GM19043 (cell line): ENCODE results near the gene PLIN4.
"Not testable (repeated sequence)": the region's sequence is repeated elsewhere in the genome, so short reads cannot be mapped to it uniquely, and the experiment has no call there.

ENCODE experiments used
- ATAC-seq: cut with Tn5 transposase; IDR thresholded peaks from one replicate; pipeline ENCODE4 v1.9.1; 2021; ENCODE audit warnings: low read depth; ENCODE audit not compliant: unreplicated experiment

The PLIN4 gene

GRCh38 chr19:4529924-4530522, 11.7 kb upstream of the PLIN4 start:
- no peak for ATAC-seq

GRCh38 chr19:4528843-4529242, 10.6 kb upstream of the PLIN4 start:
- no peak for ATAC-seq

DNA sequence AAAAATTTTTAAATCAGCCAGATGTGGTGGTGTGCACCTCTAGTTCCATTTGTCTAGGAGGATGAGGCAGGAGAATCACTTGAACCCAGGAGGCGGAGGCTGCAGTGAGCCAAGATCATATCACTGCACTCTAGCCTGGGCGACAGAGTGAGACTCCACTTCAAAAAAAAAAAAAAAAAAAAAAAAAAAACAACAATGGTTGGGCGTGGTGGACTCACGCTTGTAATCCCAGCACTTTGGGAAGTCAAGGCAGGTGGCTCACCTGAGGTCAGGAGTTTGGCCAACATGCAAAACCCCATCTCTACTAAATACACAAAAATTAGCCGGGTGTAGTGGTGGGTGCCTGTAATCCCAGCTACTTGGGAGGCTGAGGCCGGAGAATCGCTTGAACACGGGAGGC, 9.1 kb upstream of the PLIN4 start:
- not testable (repeated sequence) for ATAC-seq

DNA sequence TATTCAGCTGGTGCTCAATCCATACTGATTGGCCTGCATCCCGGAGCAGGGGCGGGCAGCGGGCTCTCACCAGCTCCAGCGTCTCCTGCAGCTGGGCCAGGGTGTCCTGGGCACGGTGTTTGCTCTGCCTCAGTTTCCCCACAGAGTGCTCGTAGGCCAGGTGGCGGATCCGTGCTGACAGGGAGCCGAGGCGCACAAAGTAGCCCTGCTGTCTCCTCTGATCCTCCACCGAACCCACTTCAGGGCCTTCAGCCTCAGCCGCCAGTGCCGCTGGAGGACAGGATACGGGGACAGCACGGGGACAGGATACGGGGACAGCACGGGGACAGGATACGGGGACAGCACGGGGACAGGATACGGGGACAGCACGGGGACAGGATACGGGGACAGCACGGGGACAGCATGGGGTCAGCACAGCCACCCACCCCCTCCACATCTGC, 7.3 kb upstream of the PLIN4 start:
- ATAC-seq, result no peak

GRCh38 chr19:4524808-4525562, 6.7 kb upstream of the PLIN4 start:
- ATAC-seq, result no peak

- no peak for ATAC-seq
Observed at GRCh38 chr19:4523306-4524110, 5.2 kb upstream of the PLIN4 start.

DNA sequence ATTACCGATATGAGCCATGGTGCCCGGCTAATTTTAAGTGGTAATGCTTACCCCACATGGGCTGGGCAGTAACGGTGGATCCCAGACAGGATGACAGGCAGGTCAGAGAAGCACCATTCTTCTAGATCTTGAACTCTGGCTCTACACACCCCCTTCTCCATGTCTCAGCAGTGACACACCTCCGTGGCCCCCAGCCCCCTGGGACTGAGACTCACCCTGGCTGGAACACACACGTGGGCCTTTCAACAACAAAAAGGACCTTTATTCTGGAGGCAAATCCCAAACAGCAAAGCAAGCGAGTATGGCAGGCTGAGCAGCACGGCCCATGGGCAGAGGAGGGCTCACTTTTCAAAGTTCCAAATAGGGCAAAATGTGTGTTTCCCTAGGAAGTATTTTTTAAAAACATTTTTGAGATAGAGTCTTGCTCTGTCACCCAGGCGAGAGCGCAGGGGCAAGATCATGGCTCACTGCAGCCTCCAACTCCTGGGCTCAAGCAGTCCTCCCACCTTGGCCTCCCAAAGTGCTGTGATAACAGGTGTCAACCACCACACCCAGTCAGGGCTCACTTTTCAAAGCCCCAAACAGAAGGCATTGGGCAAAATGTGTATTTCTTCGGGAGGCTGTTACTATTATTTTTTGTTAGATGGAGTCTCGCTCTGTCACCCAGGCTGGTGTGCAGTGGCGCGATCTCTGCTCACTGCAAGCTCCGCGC, 4.2 kb upstream of the PLIN4 start:
- no peak for ATAC-seq

- ATAC-seq, result no peak
Observed at GRCh38 chr19:4521888-4522242, 3.6 kb upstream of the PLIN4 start.

GRCh38 chr19:4521170-4521887, 3.0 kb upstream of the PLIN4 start:
- ATAC-seq, result no peak

DNA sequence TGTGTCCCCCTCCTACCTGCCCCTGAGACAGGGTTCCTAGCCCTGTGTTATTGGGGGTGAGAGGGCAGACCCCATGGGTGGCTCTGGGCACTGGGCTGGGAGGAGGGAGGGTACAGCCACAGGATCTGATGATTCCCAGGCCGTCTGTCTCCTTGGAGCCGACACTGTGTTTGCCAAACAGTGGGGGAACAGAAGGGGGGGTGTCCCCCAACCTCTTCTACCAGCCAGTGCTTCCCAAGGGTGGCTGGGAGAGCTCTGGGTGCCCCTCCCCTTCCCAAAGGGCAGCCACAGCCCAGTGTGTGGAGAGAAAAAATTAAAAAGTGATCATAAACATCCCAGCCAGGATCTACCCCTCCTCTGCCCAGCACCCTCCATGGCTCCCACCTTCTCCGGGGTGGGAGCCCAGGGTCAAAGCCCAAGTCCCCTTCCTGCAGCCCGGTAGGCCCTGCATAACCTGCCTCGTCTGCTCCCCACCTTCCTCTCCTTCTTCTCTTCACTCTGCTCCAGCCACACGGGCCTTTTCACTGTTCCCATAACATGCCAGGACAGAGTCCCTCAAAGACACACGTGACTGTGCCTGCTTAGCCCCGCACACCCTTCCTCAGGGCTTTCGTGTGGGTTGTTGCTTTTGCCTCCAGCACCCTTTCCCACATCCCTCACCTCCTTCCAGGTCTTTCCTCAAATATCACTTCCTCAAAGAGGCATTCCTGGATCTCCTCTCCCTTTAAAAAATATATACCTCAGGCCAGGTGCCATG, 1.4 kb upstream of the PLIN4 start:
- no peak for ATAC-seq

DNA sequence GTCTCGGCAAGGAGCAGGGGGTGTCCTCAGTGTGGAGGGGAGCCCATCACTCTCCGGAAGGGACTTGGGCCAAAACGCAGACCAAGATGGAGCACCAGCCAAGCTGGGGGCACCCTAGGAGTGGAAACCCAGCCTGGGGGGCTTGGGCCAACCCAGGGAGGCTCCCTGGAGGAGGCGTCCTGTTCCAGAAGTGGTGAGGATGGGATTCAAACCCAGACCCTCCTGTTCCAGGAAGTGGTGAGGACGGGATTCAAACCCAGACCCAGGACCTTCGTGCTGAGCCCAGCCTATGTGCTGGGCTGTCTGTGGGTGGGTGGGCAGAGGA, 848 bp upstream of the PLIN4 start:
- ATAC-seq, result no peak

- ATAC-seq, result no peak
Observed at GRCh38 chr19:4517451-4518057, 732 bp downstream of the PLIN4 start.

DNA sequence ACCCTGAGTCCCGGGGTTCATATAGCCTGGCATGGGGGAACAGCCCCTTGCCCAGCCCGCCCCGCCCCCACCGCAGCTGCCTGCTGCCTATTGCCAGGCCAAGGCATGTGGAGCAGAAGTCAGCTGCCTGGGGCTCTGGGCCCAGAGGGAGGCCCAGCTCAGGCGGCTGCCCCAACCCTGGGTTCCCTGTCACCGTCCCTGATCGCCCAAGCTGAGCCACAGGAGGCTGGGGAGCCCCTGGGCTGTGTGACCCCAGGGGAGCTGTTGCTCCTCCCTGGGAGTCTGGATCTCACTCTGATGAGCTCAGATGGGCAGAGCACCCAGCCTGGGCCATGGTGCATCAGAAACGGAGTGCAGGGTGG, 1.4 kb downstream of the PLIN4 start:
- no peak for ATAC-seq

DNA sequence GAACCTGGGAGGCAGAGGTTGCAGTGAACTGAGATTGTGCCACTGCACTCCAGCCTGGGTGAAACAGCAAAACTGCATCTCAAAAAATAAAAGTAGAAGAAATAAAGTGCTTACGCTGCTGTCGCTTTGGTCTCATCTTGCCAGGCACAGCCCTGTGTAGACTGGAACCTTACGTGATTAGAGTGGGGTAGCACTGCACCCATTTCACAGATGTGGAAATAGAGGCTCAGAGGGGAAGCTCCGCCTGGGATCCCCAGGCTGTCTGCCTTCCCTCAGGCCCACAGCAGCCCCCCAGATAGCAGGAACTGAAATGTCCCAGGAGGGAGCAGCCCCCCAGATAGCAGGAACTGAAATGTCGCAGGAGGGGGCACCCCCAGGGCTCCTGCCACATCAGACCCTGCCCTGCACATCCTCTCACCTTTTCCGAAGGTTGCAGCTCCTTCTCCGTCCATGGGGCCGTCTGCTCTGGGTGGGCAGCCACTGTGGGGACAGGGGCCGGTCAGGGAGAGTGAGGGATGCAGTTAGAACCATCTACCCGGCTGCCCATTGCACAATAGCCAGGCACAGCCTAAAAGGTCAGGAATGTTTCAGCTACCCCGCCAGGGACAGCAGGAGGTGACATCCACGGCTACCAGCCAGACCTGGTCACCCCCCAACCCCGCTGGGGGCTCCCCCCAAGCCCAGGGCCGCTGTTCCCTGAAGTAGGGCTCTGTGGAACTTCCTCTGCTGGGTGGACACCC, 1.9 kb downstream of the PLIN4 start:
- no peak for ATAC-seq

DNA sequence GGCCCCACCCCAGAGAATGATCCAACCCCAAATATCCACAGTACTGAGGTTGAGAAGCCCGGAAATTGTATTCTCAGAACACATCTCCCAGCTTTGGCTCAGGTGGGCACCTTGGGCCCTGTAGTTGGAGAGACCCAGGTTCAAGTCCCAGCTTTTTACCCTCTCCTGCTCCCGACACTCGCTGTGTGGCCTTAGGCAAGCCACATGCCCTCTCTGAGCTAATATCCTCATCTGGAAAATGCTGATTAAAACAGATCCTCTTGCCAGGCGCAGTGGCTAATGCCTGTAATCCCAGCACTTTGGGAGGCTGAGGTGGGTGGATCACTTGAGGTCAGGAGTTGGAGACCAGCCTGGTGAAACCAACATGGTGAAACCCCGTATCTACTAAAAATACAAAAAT, 2.6 kb downstream of the PLIN4 start:
- ATAC-seq, result no peak

DNA sequence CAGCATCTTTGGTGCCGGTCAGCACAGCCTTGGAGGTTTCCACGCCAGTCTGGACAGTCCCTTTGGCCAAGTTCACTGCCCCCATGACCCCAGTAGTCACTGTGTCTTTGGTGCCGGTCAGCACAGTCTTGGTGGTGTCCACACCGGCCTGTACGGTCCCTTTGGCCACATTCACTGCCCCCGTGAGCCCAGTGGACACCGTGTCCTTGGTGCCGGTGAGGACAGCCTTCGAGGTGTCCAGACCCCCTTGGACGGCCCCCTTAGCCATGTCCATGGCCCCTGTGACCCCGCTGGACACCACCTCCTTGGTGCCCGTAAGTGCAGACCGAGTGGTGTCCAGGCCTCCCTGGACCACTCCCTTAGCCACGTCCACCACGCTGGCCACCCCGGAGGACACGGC, 5.0 kb downstream of the PLIN4 start:
- ATAC-seq, result no peak

DNA sequence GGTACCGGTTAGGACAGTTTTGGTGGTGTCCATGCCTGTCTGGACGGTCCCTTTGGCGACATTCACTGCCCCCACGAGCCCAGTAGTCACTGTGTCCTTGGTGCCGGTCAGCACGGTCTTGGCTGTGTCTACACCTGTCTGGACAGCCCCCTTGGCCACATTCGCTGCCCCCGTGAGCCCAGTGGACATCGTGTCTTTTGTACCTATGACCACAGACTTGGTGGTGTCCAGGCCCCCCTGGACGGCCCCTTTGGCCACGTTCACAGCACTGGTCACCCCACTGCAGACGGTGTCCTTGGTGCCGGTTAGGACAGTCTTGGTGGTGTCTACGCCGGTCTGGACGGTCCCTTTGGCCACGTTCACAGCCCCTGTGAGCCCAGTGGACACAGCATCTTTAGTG, 6.2 kb downstream of the PLIN4 start:
- ATAC-seq, result no peak

DNA sequence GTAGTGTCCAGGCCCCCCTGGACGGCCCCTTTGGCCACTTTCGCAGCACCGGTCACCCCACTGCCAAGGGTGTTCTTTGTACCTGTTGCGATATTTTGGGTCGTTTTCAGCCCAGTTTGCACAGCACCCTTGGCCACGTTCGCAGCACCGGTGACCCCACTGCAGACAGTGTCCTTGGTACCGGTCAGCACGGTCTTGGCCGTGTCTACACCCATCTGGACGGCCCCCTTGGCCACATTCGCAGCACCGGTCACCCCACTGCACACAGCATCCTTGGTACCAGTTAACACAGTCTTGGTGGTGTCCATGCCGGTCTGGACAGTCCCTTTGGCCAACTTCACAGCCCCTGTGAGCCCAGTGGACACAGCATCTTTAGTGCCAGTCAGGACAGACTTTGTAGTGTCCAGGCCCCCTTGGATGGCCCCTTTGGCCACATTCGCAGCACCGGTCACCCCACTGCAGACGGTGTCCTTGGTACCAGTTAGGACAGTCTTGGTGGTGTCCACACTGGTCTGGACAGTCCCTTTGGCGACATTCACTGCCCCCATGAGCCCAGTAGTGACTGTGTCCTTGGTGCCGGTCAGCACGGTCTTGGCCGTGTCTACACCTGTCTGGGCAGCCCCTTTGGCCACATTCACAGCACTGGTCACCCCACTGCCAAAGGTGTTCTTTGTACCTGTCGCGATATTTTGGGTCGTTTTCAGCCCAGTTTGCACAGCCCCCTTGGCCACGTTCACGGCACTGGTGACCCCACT, 6.8 kb downstream of the PLIN4 start:
- ATAC-seq, result no peak
